ENCODE results near the gene MACIR. TPM values are rescaled to one million over a fixed set of nuclear protein-coding genes. Genes with fewer than 3 reads are reported as not detected.

Gene MACIR
- total and polyA plus RNA-seq, 9 of the 15 experiments (the other 6 are each of a cell fraction or from before 2014, with no cell fraction given) = 1.4 to 11.6 (median 9.4) TPM

DNA sequence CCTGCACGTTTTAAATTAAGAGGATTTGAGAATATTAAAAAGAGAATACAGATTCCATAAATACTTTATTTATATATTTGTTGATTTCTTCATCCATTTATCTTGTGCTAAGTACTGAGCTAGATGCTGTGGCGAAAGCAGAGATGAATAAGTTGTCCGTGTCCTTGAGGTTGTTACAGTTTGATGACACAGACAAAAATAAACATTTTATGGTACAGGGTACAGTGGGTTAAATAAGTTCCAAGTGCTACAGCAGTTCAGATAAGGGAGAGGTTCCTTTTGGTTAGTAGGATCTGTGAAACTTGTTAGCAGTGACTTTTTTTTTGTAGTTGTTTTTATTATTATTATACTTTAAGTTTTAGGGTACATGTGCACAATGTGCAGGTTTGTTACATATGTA is 50.2 kb downstream of the MACIR start:
- in situ Hi-C loops (cut with MboI) (no loop called here), intact Hi-C loops (cut with micrococcal nuclease) (no loop called here)
- ChIA-PET POLR2A (no interaction called here), CTCF (ENCODE audit: low intra/inter-chr PET ratio) (no interaction called here)
- H3K9me1 ChIP-seq (ENCODE audit: control insufficient read depth, insufficient read depth, low read length) = no peaks in the 10 kb centered on the region
- 2% methylated on average over 3 of the region's 3 CpGs for WGBS (ENCODE audit: insufficient coverage, low coverage, missing lambda C conversion rate)
- TF ChIP-seq, protein P1, sequence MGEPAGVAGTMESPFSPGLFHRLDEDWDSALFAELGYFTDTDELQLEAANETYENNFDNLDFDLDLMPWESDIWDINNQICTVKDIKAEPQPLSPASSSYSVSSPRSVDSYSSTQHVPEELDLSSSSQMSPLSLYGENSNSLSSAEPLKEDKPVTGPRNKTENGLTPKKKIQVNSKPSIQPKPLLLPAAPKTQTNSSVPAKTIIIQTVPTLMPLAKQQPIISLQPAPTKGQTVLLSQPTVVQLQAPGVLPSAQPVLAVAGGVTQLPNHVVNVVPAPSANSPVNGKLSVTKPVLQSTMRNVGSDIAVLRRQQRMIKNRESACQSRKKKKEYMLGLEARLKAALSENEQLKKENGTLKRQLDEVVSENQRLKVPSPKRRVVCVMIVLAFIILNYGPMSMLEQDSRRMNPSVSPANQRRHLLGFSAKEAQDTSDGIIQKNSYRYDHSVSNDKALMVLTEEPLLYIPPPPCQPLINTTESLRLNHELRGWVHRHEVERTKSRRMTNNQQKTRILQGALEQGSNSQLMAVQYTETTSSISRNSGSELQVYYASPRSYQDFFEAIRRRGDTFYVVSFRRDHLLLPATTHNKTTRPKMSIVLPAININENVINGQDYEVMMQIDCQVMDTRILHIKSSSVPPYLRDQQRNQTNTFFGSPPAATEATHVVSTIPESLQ (CRISPR knock-in tag; IDR thresholded peaks at IDR 0.05) = no peak
- TF ChIP-seq KLF13 (tag; IDR thresholded peaks at IDR 0.05; ENCODE audit: borderline replicate concordance, low read depth) = no peak
- no peak for TF ChIP-seq JUN (IDR thresholded peaks at IDR 0.05; ENCODE audit: borderline replicate concordance, low read depth, low read length)
- TF ChIP-seq JUN (CRISPR knock-in tag; IDR thresholded peaks at IDR 0.05; ENCODE audit: borderline replicate concordance) = no peak
- TF ChIP-seq SOX6 (IDR thresholded peaks at IDR 0.05) = no peak
- no peak overlapping the region for H3K4me3 ChIP-seq
- no peaks in the 10 kb centered on the region for H4K20me1 ChIP-seq (replicated peaks; ENCODE audit: control insufficient read depth, insufficient read depth, low read length)
- H3K27me3 ChIP-seq (ENCODE audit: control insufficient read depth in 2 of 2, insufficient read depth in 2 of 2, low read length in 2 of 2) = no peaks in the 10 kb centered on the region
- H3K4me2 ChIP-seq (ENCODE audit: insufficient read depth, low read length) = no peak overlapping the region
- no peak for DNase-seq (ENCODE audit: extremely low read depth in 1 of 4, low spot score in 3 of 4)
- no peak overlapping the region for H2AFZ ChIP-seq (ENCODE audit: low read depth, low read length)
- H3K79me2 ChIP-seq (ENCODE audit: control insufficient read depth, insufficient read depth, low read length) = no peaks in the 10 kb centered on the region
- no peak for ATAC-seq
- no peaks in the 10 kb centered on the region for H3K4me1 ChIP-seq (replicated peaks in 1 of 2; ENCODE audit: control insufficient read depth in 2 of 2, insufficient read depth in 2 of 2, low read length in 2 of 2)
- FAIRE-seq = no peak
- no peaks in the 10 kb centered on the region for H3K9me3 ChIP-seq (replicated peaks; ENCODE audit: control insufficient read depth, insufficient read depth, low read depth, low read length)
- H3K9ac ChIP-seq (ENCODE audit: insufficient read depth in 1 of 2, low read depth in 2 of 2, low read length in 2 of 2) = no peak overlapping the region
- no peak overlapping the region for H3K27ac ChIP-seq (ENCODE audit: extremely low read depth, low read depth, low read length)
- no TSS peak for BruUV-seq (replicated peaks)
- H3K36me3 ChIP-seq (ENCODE audit: control insufficient read depth, insufficient read depth, low read length) = no peaks in the 10 kb centered on the region
